NCI-H1105 treated with DMSO at 0.1 percent for 48 hours (cell line): Measurements from ENCODE around the gene CYP17A1.
A peak's percentile ranks its signal among the peaks of the same experiment; 100 is the strongest.
"Not testable (repeated sequence)": the region's sequence is repeated elsewhere in the genome, so short reads cannot be mapped to it uniquely, and the experiment has no call there.

Experiments
- DNase-seq: peaks from one replicate; lab custom pipeline; 2025; lab: John Stamatoyannopoulos, UW

The CYP17A1 gene, protein sequence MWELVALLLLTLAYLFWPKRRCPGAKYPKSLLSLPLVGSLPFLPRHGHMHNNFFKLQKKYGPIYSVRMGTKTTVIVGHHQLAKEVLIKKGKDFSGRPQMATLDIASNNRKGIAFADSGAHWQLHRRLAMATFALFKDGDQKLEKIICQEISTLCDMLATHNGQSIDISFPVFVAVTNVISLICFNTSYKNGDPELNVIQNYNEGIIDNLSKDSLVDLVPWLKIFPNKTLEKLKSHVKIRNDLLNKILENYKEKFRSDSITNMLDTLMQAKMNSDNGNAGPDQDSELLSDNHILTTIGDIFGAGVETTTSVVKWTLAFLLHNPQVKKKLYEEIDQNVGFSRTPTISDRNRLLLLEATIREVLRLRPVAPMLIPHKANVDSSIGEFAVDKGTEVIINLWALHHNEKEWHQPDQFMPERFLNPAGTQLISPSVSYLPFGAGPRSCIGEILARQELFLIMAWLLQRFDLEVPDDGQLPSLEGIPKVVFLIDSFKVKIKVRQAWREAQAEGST

GRCh38 chr10:102837230-102837721, at the start of gene CYP17A1:
TSS of gene CYP17A1 (minus strand) at chr10:102837413. CDS start at chr10:102837361, 52 bp downstream.
- peak; percentile 1 for DNase-seq

DNA sequence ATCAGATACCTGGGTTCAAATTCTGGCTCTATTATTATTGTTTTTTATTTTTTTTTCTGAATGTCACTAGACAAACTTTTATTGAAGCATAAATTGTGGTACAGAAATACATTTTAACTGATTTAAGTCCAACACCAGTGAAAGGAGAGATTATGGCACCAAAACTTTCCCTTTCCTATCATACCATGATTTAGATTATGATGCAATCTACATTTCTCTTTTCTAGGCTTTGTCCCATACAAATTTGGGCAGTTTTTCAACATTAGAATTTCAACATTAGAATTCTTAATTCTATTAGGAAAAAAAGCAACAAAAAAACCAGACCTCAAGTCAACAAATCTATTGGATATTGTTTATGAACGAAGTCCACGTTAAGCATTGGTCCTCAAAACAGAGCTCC, 43.0 kb upstream of the CYP17A1 start:
- DNase-seq: no peak

DNA sequence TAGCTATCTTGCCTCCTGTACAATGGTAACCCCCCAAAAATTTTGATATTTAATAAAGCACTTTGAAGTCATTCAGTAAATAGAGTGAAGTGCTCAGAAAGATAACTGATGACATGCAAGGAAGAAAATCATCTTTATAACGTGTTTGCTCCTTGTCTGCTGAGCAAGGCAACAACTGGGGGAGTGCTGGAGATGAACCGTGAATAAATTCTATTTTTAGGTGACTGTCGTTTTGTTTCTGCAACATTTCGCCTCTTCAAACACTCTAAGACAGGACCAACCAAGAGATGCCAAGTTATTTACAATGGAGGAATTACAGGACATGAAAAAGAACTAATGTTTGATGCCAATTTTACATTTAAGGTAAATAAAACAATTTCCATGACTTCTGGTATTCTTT, 41.4 kb upstream of the CYP17A1 start:
- no peak for DNase-seq

DNA sequence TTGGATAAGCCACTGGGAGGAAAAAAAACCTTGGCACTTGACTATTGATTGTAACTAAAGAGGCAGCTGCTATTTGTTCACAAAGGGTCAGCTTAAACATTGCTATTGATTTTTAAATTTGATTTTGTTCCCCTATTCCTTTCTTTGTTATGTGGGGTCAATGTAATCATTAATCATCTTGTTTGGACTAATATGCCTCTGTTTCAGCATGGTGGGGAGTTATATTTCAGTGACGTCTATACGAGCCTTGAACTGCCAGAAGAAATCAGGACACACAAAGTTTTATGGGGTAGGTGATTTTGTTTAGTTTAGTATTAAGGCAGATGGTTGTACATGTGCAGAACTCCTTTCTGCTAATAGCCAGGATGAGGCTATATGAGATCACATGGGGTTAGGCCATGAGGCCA, 39.5 kb upstream of the CYP17A1 start:
- no peak for DNase-seq

- no peak for DNase-seq
These were observed 35.0 kb upstream of the CYP17A1 start for GRCh38 chr10:102872163-102872562.

- DNase-seq: no peak
These were observed 33.0 kb upstream of the CYP17A1 start for GRCh38 chr10:102870221-102870620.

DNA sequence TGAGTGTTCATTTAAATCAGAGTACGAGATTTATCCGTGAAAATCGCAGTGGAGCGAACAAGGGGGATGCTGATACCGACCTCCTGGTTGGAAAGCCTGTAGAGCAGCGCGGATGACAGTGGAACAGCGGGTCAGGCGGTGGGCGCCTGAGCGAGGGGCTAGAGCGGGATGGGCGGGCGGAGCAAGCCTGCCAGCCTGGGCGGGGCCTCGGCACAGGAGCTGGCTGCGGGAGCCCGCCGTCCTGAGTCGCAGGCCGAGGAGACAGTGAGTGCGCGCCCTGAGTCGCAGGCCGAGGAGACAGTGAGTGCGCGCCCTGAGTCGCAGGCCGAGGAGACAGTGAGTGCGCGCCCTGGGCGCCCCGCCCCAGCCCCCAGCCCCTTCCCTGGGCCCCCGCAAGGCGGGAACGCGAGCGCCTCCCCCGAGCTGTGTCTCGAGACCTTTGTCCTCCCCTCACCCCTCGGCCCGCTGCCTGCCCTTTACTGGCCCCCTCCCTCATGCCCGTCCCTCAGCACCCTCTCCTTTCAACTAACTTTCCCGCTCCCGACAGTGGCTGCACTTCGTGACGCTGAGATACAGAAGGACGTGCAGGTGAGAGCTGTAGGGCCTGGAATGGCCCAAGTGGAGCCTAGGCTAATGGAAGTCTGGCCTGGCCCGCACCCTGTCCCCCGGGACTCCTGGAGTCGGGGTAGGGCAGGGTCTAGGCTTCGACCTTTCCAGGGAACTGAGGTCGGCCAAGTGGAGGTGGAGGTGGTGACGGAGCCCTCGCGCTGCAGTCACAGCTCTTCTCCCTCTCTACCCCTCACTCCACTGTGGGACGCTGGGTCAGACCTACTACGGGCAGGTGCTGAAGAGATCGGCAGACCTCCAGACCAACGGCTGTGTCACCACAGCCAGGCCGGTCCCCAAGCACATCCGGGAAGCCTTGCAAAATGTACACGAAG, 32.3 kb upstream of the CYP17A1 start, which contains the start of gene AS3MT:
Gene AS3MT, plus strand, starts transcription at position 213 of the 941 bp plus-strand sequence. Its CDS starts 123 bp downstream, at position 336.
- peak; percentile 44 for DNase-seq

DNA sequence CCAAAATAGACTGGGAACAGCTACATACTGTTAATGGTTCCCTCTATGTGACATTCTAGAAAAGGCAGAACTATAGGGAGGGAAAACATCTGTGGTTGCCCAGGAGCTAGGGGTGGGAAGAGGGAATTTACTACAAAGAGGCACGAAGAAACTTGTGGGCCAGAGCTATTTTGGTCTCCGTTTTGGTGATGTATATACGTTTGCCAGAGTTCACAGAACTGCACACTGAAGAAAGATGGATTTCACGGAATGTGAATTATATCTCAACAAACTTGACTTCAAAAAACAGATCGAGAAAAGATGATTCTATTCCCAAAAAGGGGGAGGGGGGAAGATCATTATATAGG, 31.7 kb upstream of the CYP17A1 start:
- DNase-seq: no peak

- no peak for DNase-seq
These were observed 28.4 kb upstream of the CYP17A1 start for GRCh38 chr10:102865620-102866019.

DNA sequence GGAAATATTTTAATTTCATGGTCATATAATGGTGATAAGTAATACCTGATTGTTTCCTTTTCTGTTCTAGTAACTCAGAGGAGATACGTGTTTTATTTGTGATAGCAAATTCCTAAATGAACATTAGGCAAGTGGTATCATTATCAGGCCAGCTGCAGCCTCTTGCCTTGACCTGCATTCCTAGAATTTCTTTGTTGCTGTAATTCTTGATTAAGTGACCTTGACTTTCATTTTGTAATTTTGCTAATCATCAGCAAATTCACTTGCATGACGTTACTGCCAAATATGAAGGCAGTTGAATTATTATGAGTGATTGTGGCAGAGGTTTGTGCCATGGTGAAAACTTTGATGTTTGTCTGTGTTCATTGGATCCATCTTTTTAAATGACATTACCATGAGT, 26.4 kb upstream of the CYP17A1 start:
- no peak for DNase-seq

DNA sequence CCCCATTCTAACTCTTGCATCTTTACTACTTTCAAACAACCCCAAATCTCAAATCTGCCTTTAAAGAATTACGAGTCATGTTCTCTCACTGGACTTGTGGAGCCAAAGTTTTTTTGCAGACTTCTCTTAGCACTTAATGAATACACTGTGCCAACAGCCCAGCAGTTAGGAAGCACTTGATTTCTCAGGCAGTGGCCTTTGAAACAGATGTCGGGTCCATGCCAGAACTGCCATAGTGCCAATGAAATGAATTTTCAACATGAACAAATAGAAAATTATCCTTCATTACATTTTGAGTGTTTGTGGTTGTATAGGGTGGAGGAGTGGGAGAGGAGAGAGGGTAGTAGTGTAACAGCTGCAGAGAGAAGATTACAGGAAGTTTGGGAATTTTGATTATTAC, 22.7 kb upstream of the CYP17A1 start:
- DNase-seq: peak; percentile 42

DNA sequence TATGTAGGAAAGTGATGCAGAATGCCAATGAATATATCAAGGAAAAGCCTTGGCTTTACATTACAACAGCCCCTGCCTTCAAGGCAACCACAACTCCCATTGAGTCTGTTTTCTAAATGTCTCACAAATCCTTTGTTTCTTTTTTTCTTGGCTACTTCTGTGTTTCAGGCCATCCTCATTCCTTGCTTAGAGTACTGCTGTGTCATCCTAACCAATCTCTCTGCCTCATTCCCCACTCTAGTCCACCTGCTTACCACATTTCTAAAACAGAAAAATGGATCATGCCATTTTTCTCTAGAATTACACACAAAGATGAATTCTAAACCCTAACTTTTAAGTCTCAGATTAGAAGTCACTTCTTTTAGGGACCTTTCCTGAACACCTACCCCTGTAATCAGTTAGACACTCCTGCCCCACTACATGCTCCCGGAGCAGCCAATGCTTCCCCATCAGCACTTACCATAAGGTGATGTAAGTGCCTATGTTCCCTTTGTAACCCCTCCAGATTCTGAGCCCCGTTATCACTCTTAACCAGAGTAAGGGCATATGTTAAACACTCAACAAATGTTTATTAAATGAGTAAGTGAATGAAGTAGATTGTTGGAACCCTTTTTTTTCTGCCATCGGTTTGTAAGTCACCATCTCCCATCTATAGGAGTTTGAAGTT, 19.7 kb upstream of the CYP17A1 start:
- DNase-seq: no peak

DNA sequence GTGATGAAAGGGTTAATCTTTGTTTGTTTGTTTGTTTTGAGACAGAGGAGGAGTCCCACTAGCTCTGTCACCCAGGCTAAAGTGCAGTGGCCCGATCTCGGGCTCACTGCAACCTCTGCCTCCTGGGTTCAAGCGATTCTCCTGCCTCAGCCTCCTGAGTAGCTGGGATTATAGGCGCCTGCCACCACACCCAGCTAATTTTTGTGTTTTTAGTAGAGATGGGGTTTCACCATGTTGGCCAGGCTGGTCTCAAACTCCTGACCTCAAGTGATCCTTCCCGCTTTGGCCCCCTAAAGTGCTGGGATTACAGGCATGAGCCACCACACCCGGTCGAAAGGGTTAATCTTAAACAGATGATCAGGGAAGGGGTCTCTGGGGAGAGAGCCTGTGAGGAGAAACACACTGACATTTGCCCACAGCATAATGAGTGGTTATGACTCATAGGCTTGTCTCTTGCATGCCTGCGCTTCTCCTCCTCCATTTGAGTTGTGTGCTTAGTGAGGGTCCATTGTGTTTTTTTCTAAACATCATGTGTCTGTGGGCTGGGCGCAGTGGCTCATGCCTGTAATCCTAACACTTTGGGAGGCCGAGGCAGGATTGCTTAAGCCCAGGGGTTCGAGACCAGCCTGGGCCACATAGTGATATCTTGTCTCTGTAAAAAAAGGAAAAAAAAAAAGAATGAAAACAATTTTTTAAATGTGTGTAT, 18.7 kb upstream of the CYP17A1 start:
- not testable (repeated sequence) for DNase-seq

- not testable (repeated sequence) for DNase-seq
These were observed 16.0 kb upstream of the CYP17A1 start for GRCh38 chr10:102853237-102853636.

DNA sequence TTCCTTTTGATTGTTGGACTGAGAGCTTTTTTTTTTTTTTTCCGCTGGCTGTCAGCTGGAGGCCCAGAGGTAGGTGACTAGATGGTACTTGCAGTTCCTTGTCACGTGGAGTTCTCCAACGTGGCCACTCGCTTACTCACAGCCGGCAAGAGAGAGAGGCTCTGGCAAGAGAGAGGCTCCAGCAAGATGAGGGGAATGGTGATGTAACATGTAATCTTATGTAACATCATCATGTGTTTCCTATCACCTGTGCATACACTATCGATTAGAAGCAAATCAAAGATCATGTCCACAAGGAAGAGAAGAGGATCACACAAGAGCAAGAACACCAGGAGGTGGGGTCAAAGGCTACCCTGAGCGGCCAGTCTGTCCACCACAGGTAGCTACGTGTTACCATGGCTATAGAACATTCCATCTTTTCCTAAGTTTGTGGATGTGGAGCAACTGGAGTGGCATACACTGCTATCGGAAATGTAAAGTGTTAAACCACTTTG, 12.9 kb upstream of the CYP17A1 start:
- DNase-seq: no peak

DNA sequence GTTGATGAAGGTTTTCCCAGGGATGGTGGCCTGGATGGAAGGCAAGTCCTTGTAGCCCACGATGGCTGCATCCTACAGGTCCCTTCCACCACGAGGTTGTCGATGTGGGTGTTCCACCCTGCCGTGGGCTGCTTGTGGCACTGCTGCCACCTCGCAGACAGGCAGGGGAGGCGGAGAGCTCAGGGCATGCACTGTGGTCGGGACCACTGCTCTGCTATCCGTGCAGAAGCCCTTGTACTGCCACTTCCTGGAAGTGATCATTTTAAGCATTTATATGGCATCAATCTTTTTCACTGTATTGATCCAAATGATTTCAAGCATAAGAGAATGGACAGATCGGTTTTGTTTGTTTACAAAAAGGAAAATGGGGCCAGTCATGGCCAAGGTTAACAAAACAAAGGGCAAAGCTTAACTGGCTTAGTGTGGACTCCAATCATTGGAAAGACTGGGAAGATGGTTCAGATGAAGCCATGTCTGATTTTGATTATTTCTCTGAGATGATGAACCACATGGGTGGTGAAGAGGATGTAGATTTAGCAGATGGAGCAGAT, 8.2 kb upstream of the CYP17A1 start:
- DNase-seq: no peak

- DNase-seq: not testable (repeated sequence)
These were observed 7.1 kb upstream of the CYP17A1 start for GRCh38 chr10:102844190-102844776.

- not testable (repeated sequence) for DNase-seq
These were observed 5.9 kb upstream of the CYP17A1 start for GRCh38 chr10:102843139-102843538.

GRCh38 chr10:102841827-102842345, 4.7 kb upstream of the CYP17A1 start:
- DNase-seq: no peak
